DMS53 treated with DMSO at 0.1 percent for 48 hours (cell line): ENCODE measurements around the gene ZIK1.
A peak's percentile ranks its signal among the peaks of the same experiment; 100 is the strongest.

Experiments used
- DNase-seq: peaks from one replicate; lab custom pipeline; 2025; ENCODE audit not compliant: unreplicated experiment; lab: John Stamatoyannopoulos, UW

The ZIK1 gene

GRCh38 chr19:57606931-57607330, 23.0 kb downstream of the ZIK1 start:
- DNase-seq, result no peak

GRCh38 chr19:57611113-57611512, 27.2 kb downstream of the ZIK1 start:
- no peak for DNase-seq

- DNase-seq, result peak; percentile 80
Measured at GRCh38 chr19:57613941-57614743, 30.2 kb downstream of the ZIK1 start, which contains the start of gene ZNF134. Gene ZNF134 (plus strand): TSS chr19:57614242. CDS start chr19:57619469, 5,227 bp downstream.

GRCh38 chr19:57615346-57615745, 31.4 kb downstream of the ZIK1 start:
- no peak for DNase-seq

GRCh38 chr19:57620673-57621348, 36.9 kb downstream of the ZIK1 start:
- no peak for DNase-seq

- no peak for DNase-seq
Measured at GRCh38 chr19:57623091-57623490, 39.1 kb downstream of the ZIK1 start.

- DNase-seq, result peak; percentile 84
Measured at GRCh38 chr19:57632987-57633831, 49.3 kb downstream of the ZIK1 start, which contains the start of gene ZNF211. Gene ZNF211 (plus strand): TSS chr19:57633168. CDS start chr19:57633347, 179 bp downstream.

- DNase-seq, result no peak
Measured at GRCh38 chr19:57633832-57634131, 49.8 kb downstream of the ZIK1 start.

- no peak for DNase-seq
Measured at GRCh38 chr19:57637379-57637778, 53.4 kb downstream of the ZIK1 start.

- DNase-seq, result no peak
Measured at GRCh38 chr19:57641715-57642234, 57.8 kb downstream of the ZIK1 start.

- no peak for DNase-seq
Measured at GRCh38 chr19:57642396-57643046, 58.6 kb downstream of the ZIK1 start.
